ENCODE measurements around the gene SARNP. TPM values are rescaled to one million over a fixed set of nuclear protein-coding genes. Genes with fewer than 3 reads are reported as not detected.

SARNP gene
- total RNA-seq, 4 donors from 2014 or later = 46.5 to 66.2 (median 62.8) TPM

GRCh38 chr12:55757701-55758100 is 59.8 kb downstream of the SARNP start:
- Histone ChIP-seq H3K27ac (no peak overlapping the region), H3K9me3 (no peaks in the 10 kb centered on the region), H3K27me3 (no peaks in the 10 kb centered on the region), H3K4me1 (no peaks in the 10 kb centered on the region), H3K4me3 (no peak overlapping the region), H3K36me3 (peaks cover 2 to 64% of the 10 kb centered on the region in 2 donors)
- no peak for DNase-seq
- in situ Hi-C loops (cut with MboI; ENCODE audit: low sequenced_read_pairs in 4 of 4) = no loop called here
- TF ChIP-seq POLR2A (IDR thresholded peaks at IDR 0.05) = no peak
- intact Hi-C loops (cut with DNase I; ENCODE audit: low total_unique reads) = no loop called here
- ATAC-seq = no peak

GRCh38 chr12:55755246-55755645 is 62.3 kb downstream of the SARNP start:
- no peak overlapping the region for H3K4me3 ChIP-seq
- no peak for TF ChIP-seq CTCF (IDR thresholded peaks at IDR 0.05 in 4 of 5, conservative IDR thresholded peaks at IDR 0.05 in 1 of 5)
- TF ChIP-seq POLR2A (IDR thresholded peaks at IDR 0.05) = no peak
- H3K9me3 ChIP-seq = no peaks in the 10 kb centered on the region
- intact Hi-C loops (cut with DNase I; ENCODE audit: low total_unique reads) = no loop called here
- DNase-seq (no peak), ATAC-seq (no peak)
- no peaks in the 10 kb centered on the region for H3K27me3 ChIP-seq
- H3K4me1 ChIP-seq = no peaks in the 10 kb centered on the region
- H3K36me3 ChIP-seq = peaks cover 2 to 73% of the 10 kb centered on the region in 2 donors
- H3K27ac ChIP-seq = no peak overlapping the region
- in situ Hi-C loops (cut with MboI; ENCODE audit: low sequenced_read_pairs in 4 of 4) = no loop called here

GRCh38 chr12:55748230-55748993 is 69.1 kb downstream of the SARNP start:
- Histone ChIP-seq H3K4me3 (no peak overlapping the region), H3K27ac (no peak overlapping the region), H3K4me1 (peaks cover 7 to 14% of the 10 kb centered on the region in 2 donors), H3K36me3 (peaks cover 0 to 24% of the 10 kb centered on the region in 2 donors), H3K9me3 (no peaks in the 10 kb centered on the region), H3K27me3 (peaks cover 0 to 4% (median 0%) of the 10 kb centered on the region in 3 donors)
- in situ Hi-C loops (cut with MboI; ENCODE audit: low sequenced_read_pairs in 4 of 4) (no loop called here), intact Hi-C loops (cut with DNase I; ENCODE audit: low total_unique reads) (no loop called here)
- DNase-seq (no peak), ATAC-seq (no peak)
- TF ChIP-seq POLR2A (IDR thresholded peaks at IDR 0.05) = no peak
- TF ChIP-seq CTCF (IDR thresholded peaks at IDR 0.05 in 4 of 5, conservative IDR thresholded peaks at IDR 0.05 in 1 of 5) = no peak

- Histone ChIP-seq H3K27me3 (peaks cover 0 to 4% (median 0%) of the 10 kb centered on the region in 3 donors), H3K36me3 (peaks cover 0 to 8% of the 10 kb centered on the region in 2 donors), H3K4me3 (no peak overlapping the region), H3K27ac (no peak overlapping the region), H3K9me3 (no peaks in the 10 kb centered on the region), H3K4me1 (peaks cover 7 to 15% of the 10 kb centered on the region in 2 donors)
- TF ChIP-seq POLR2A (IDR thresholded peaks at IDR 0.05) = no peak
- intact Hi-C loops (cut with DNase I; ENCODE audit: low total_unique reads) (no loop called here), in situ Hi-C loops (cut with MboI; ENCODE audit: low sequenced_read_pairs in 4 of 4) (no loop called here)
- DNase-seq (no peak), ATAC-seq (no peak)
These were observed 70.7 kb downstream of the SARNP start for GRCh38 chr12:55746913-55747231.

DNA sequence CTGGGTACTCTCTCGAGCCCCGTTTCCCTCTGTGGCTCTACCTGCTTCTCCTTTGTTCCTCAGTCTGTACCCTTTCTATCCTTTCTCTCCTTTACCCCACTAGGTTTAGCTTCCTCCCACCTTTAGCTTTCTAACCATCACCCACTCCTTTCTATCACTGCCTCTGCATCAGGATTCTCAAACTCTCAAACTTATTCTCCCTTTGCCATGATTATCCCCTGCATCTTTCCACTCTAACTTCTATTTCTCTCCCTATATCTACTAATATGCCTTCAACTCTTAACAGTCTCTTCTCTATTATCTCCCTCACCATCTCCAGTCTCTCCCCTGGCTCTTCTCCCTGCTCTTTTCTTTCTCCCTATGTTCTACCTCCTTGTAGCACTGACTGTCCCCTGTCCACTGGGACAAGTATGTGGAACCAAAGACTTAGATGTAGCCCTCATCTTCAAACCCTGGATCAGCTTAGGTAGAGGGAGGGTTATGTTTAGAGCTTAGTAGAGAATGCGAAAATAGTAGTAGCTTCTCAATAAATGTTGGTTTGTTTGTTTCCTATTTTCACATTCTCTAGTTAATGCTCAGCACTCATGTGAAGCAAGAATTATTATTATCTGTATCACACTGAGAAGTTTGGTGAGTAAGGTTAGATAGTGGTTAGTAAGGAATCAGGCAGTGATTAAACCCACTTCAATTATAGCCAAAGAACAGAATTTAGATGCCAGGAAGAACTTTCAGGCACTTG is 71.2 kb downstream of the SARNP start:
- DNase-seq = no peak
- Histone ChIP-seq H3K27me3 (peaks cover 0 to 4% (median 0%) of the 10 kb centered on the region in 3 donors), H3K36me3 (peaks cover 0 to 3% of the 10 kb centered on the region in 2 donors), H3K9me3 (no peaks in the 10 kb centered on the region), H3K4me3 (no peak overlapping the region), H3K27ac (peak overlapping the region in 1 of 4 donors; percentile 34), H3K4me1 (peaks cover 7 to 15% of the 10 kb centered on the region in 2 donors)
- intact Hi-C loops (cut with DNase I; ENCODE audit: low total_unique reads) (no loop called here), in situ Hi-C loops (cut with MboI; ENCODE audit: low sequenced_read_pairs in 4 of 4) (no loop called here)
- no peak for ATAC-seq
- TF ChIP-seq POLR2A (IDR thresholded peaks at IDR 0.05) (no peak), CTCF (IDR thresholded peaks at IDR 0.05 in 4 of 5, conservative IDR thresholded peaks at IDR 0.05 in 1 of 5) (no peak)

All from gastrocnemius medialis (tissue), 4 donors.